H1 (cell line): ENCODE results near the gene PSG7. TPM values are rescaled to one million over a fixed set of nuclear protein-coding genes. Genes with fewer than 3 reads are reported as not detected.

ENCODE experiments used
- CHD2 ChIP-seq: IDR thresholded peaks from 2 replicates; pipeline ENCODE4 v1.6.1; 2012; ENCODE audit warnings: low read length, improper control_type of control experiment
- CHD7 ChIP-seq: fragments of 300-600 bp; sonication (generic); IDR thresholded peaks from 2 replicates; pipeline ENCODE4 v1.7.1; 2012; ENCODE audit warnings: low read length, moderate library complexity, mild to moderate bottlenecking, inconsistent platforms; ENCODE audit not compliant: insufficient replicate concordance
- EZH2 ChIP-seq: fragments of 200-600 bp; sonication (generic); IDR thresholded peaks from 2 replicates; pipeline ENCODE4 v1.7.1; 2012; ENCODE audit warnings: low read depth, mild to moderate bottlenecking, moderate library complexity, low read length, inconsistent platforms; ENCODE audit not compliant: severe bottlenecking
- RAD21 ChIP-seq, 2 experiments: IDR thresholded peaks in 1 of 2; conservative IDR thresholded peaks in 1 of 2; 2 replicates each; pipeline ENCODE4 v1.6.1; 2011; ENCODE audit warnings: low read depth in 2 of 2, low read length in 2 of 2, improper control_type of control experiment in 1 of 2, inconsistent platforms in 1 of 2, mild to moderate bottlenecking in 1 of 2, moderate library complexity in 1 of 2
- YY1 ChIP-seq: IDR thresholded peaks from 2 replicates; pipeline ENCODE4 v1.6.1; 2011; ENCODE audit warnings: low read depth, mild to moderate bottlenecking, low read length
- polyA plus RNA-seq, 7 experiments: library from polyadenylated mRNA; depleted of rRNA in 3 of 7; stranded (reverse) in 5 of 7; unstranded in 2 of 7; fragments of >200 nt in 5 of 7; fragments of 200-250 nt in 2 of 7; gene quantifications; 1 replicate in 5 of 7; 2 replicates in 1 of 7; 4 replicates in 1 of 7; pipeline versions ENCODE4 v1.2.1 to v1.2.3, GENCODE V29; 2011 to 2013; ENCODE audit warnings: missing spikeins in 2 of 7, mixed read lengths in 2 of 7
- total RNA-seq: library from RNA; stranded (reverse); fragmentation: NEBNext Ultra II Directional; extraction: Animal tissue kit (Norgen Biotek cat#: 25700); gene quantifications from 2 replicates; pipeline ENCODE4 v1.2.1, GENCODE V29; 2021

Gene PSG7
- total and polyA plus RNA-seq, 2 of the 8 experiments (the other 6 are each of a cell fraction or from before 2014, with no cell fraction given), result not detected

- TF ChIP-seq CHD7 (no peak), EZH2 (no peak), YY1 (no peak), CHD2 (no peak), RAD21 (IDR thresholded peaks at IDR 0.05 in 1 of 2, conservative IDR thresholded peaks at IDR 0.05 in 1 of 2; ENCODE audit: low read depth in 2 of 2, low read length in 2 of 2) (no peak)
Measured at GRCh38 chr19:42919757-42920079, 17.3 kb downstream of the PSG7 start (continued).
